ENCODE data around the gene SNX25.

DNA sequence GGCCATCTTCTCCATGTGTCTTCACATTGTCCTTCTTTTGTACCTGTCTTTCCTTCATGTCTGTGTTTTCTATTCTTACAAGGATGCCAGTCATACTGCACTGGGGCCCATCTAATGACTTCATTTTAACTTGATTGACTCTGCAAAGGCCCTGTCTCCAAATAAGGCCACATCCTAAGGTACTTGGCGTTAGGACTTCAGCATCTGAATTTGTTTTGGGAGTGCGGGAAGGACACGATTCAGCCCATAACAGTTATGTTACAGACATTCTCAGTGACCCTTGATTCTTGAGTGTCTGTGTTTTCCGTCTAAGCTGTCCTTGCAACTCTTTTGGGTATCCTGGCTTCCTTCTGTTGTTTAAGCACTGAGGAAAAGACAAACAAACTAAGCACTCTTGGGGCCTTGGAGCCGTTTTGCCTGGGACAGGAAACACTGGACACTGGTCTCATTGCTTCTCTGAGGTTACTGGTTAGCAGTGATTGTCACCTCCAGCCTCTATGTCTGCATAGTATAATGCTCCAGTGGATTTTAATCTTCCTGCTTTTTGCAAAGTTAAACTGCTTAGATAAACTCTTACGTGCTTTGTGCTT lies 80.7 kb downstream of the SNX25 start:
- TF ChIP-seq, protein P1, sequence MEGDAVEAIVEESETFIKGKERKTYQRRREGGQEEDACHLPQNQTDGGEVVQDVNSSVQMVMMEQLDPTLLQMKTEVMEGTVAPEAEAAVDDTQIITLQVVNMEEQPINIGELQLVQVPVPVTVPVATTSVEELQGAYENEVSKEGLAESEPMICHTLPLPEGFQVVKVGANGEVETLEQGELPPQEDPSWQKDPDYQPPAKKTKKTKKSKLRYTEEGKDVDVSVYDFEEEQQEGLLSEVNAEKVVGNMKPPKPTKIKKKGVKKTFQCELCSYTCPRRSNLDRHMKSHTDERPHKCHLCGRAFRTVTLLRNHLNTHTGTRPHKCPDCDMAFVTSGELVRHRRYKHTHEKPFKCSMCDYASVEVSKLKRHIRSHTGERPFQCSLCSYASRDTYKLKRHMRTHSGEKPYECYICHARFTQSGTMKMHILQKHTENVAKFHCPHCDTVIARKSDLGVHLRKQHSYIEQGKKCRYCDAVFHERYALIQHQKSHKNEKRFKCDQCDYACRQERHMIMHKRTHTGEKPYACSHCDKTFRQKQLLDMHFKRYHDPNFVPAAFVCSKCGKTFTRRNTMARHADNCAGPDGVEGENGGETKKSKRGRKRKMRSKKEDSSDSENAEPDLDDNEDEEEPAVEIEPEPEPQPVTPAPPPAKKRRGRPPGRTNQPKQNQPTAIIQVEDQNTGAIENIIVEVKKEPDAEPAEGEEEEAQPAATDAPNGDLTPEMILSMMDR (conservative IDR thresholded peaks at IDR 0.05; ENCODE audit: low read depth, low read length): no peak
- TF ChIP-seq EZH2phosphoT487 (IDR thresholded peaks at IDR 0.05; ENCODE audit: borderline replicate concordance, low read length): no peak

Data from PC-3 (cell line).